CD4-positive, alpha-beta T cell treated with Interleukin-10 for 1 hour (primary cell): ENCODE results near the gene EPB41L3.

Source experiments
- DNase-seq: peaks from one replicate; pipeline ENCODE4 v3.0.0-alpha.2; 2020

Gene EPB41L3

GRCh38 chr18:5395860-5396448 is 147.8 kb downstream of the EPB41L3 start:
- DNase-seq = no peak

- no peak for DNase-seq
These were observed 150.0 kb downstream of the EPB41L3 start for GRCh38 chr18:5393779-5394178.

- DNase-seq = no peak
These were observed 152.4 kb downstream of the EPB41L3 start for GRCh38 chr18:5391409-5391808.

GRCh38 chr18:5389356-5389755 is 154.4 kb downstream of the EPB41L3 start:
- no peak for DNase-seq

GRCh38 chr18:5388896-5389295 is 154.9 kb downstream of the EPB41L3 start:
- DNase-seq = no peak

GRCh38 chr18:5380586-5380985 is 163.2 kb downstream of the EPB41L3 start:
- no peak for DNase-seq

- no peak for DNase-seq
These were observed 166.8 kb downstream of the EPB41L3 start for GRCh38 chr18:5376986-5377385.

- no peak for DNase-seq
These were observed 173.5 kb downstream of the EPB41L3 start for GRCh38 chr18:5370332-5370731.

GRCh38 chr18:5369513-5369912 is 174.3 kb downstream of the EPB41L3 start:
- no peak for DNase-seq

GRCh38 chr18:5365443-5365842 is 178.4 kb downstream of the EPB41L3 start:
- no peak for DNase-seq

GRCh38 chr18:5350636-5351035 is 193.2 kb downstream of the EPB41L3 start:
- no peak for DNase-seq
